Lower leg skin (tissue), 3 donors: ENCODE results near the gene MAP4K2.

Experiments used
- POLR2A ChIP-seq, 2 donors: fragments of 450-650 bp; IDR thresholded peaks; one replicate each; pipeline ENCODE4 v1.6.1; 2016 to 2017; ENCODE audit warnings: antibody characterized with exemption in 2 of 2, mild to moderate bottlenecking in 1 of 2, moderate library complexity in 1 of 2
- TF ChIP-seq, protein P1 (sequence below), 3 donors: fragments of 450-650 bp; IDR thresholded peaks; one replicate each; pipeline ENCODE4 v1.5.1; 2016; ENCODE audit warnings: antibody characterized with exemption in 3 of 3, mild to moderate bottlenecking in 3 of 3, moderate library complexity in 2 of 3

DNA sequence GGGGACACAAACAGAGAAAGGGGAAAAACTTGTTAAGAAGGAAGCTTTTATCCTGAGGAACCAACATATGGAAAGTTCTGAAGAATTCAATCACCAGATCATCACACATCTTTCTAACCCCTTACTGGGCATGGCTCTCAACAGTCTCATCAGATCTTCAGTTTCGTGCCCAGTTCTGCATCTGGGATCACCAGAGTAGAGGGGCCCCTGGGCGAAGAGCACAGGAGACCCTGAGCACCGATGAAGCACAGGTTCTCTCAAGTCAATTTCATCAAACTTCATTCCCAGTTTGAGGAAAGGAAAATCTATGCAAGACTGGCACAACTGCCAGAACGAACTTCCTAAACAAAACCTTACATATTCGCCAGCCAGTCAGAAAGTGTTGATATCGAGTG, 34.7 kb downstream of the MAP4K2 start:
- TF ChIP-seq, protein P1, sequence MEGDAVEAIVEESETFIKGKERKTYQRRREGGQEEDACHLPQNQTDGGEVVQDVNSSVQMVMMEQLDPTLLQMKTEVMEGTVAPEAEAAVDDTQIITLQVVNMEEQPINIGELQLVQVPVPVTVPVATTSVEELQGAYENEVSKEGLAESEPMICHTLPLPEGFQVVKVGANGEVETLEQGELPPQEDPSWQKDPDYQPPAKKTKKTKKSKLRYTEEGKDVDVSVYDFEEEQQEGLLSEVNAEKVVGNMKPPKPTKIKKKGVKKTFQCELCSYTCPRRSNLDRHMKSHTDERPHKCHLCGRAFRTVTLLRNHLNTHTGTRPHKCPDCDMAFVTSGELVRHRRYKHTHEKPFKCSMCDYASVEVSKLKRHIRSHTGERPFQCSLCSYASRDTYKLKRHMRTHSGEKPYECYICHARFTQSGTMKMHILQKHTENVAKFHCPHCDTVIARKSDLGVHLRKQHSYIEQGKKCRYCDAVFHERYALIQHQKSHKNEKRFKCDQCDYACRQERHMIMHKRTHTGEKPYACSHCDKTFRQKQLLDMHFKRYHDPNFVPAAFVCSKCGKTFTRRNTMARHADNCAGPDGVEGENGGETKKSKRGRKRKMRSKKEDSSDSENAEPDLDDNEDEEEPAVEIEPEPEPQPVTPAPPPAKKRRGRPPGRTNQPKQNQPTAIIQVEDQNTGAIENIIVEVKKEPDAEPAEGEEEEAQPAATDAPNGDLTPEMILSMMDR (IDR thresholded peaks at IDR 0.05), result no peak
- TF ChIP-seq POLR2A (IDR thresholded peaks at IDR 0.05), result no peak
